Measurements from ENCODE around the gene AKNA.

DNA sequence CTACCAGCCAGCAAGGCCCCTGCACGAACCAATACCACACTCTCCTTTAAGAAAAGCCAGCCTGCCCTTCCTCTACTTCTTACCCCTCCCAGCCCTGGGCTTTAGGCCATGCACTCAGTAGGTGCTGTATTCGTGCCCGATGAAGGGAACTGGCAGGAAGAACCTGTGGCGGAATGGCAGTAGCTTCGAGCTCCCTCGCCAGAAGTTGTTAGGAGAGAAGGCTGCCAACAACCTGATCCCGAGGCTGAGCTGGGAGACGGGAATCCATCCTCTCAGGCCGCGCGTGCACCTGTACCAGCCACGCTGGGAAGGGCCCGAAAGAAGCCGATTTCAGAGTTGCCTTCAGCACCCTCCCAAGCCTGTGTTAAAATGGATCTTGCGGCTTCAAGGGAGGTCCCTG is 45.3 kb upstream of the AKNA start:
- TF ChIP-seq CTCF (IDR thresholded peaks at IDR 0.05) = no peak
- TF ChIP-seq POLR2AphosphoS5 (IDR thresholded peaks at IDR 0.05) = no peak
